Mesothelial cell of epicardium (in vitro differentiated cells): ENCODE results near the gene CDH4. TPM values are rescaled to one million over a fixed set of nuclear protein-coding genes. Genes with fewer than 3 reads are reported as not detected.

Experiments used
- DNase-seq, 2 experiments: peaks; one replicate each; pipeline ENCODE4 v3.0.0; 2021; ENCODE audit warnings: low spot score in 2 of 2; ENCODE audit not compliant: unreplicated experiment in 2 of 2
- H3K27ac Mint-ChIP-seq: 2 replicates; pipeline ENCODE4 v1.8.0; 2021; ENCODE audit warnings: mixed read lengths
- H3K27me3 Mint-ChIP-seq: 2 replicates; pipeline ENCODE4 v1.8.0; 2021; ENCODE audit warnings: low read depth, mixed read lengths
- H3K36me3 Mint-ChIP-seq: 2 replicates; pipeline ENCODE4 v1.8.0; 2021; ENCODE audit warnings: mixed read lengths
- H3K4me1 Mint-ChIP-seq: 2 replicates; pipeline ENCODE4 v1.8.0; 2021; ENCODE audit warnings: mixed read lengths
- H3K4me3 Mint-ChIP-seq: 2 replicates; pipeline ENCODE4 v1.8.0; 2021; ENCODE audit warnings: mild to moderate bottlenecking, moderate library complexity, mixed read lengths
- H3K9me3 Mint-ChIP-seq: 2 replicates; pipeline ENCODE4 v1.8.0; 2021; ENCODE audit warnings: mixed read lengths
- CTCF ChIP-seq: fragments of 200-600 bp; sonication (generic); IDR thresholded peaks from one replicate; pipeline ENCODE4 v1.5.0; 2021; ENCODE audit warnings: antibody characterized with exemption; ENCODE audit not compliant: unreplicated experiment
- total RNA-seq: library from RNA; stranded (reverse); gene quantifications from 3 replicates; pipeline ENCODE4 v1.2.1, GENCODE V29; 2021

The CDH4 gene
- total RNA-seq, 1 donor from 2014 or later = 1.1 TPM

GRCh38 chr20:61434341-61434781, 182.3 kb downstream of the CDH4 start:
- DNase-seq = no peak
- Mint-ChIP-seq H3K4me3 (no peak overlapping the region), H3K4me1 (peaks cover 34% of the 10 kb centered on the region), H3K9me3 (no peaks in the 10 kb centered on the region), H3K27me3 (peaks cover 64% of the 10 kb centered on the region), H3K27ac (no peak overlapping the region), H3K36me3 (no peaks in the 10 kb centered on the region)
- no peak for TF ChIP-seq CTCF

- no peaks in the 10 kb centered on the region for H3K9me3 Mint-ChIP-seq
- DNase-seq = no peak
- H3K4me3 Mint-ChIP-seq = no peak overlapping the region
- no peak for TF ChIP-seq CTCF
- peaks cover 34% of the 10 kb centered on the region for H3K4me1 Mint-ChIP-seq
- no peak overlapping the region for H3K27ac Mint-ChIP-seq
- H3K27me3 Mint-ChIP-seq = peaks cover 59% of the 10 kb centered on the region
- H3K36me3 Mint-ChIP-seq = no peaks in the 10 kb centered on the region
Observed at GRCh38 chr20:61435184-61435822, 183.2 kb downstream of the CDH4 start.

GRCh38 chr20:61435823-61436220, 183.8 kb downstream of the CDH4 start:
- Mint-ChIP-seq H3K4me1 (peaks cover 34% of the 10 kb centered on the region), H3K4me3 (no peak overlapping the region), H3K36me3 (no peaks in the 10 kb centered on the region), H3K9me3 (no peaks in the 10 kb centered on the region), H3K27ac (no peak overlapping the region), H3K27me3 (peaks cover 58% of the 10 kb centered on the region)
- no peak for DNase-seq
- TF ChIP-seq CTCF = no peak

- no peak overlapping the region for H3K4me3 Mint-ChIP-seq
- no peak for TF ChIP-seq CTCF
- H3K27me3 Mint-ChIP-seq = peaks cover 57% of the 10 kb centered on the region
Observed at GRCh38 chr20:61436283-61436666, 184.2 kb downstream of the CDH4 start.

GRCh38 chr20:61436667-61437279, 184.7 kb downstream of the CDH4 start:
- H3K27ac Mint-ChIP-seq = no peak overlapping the region
- H3K4me1 Mint-ChIP-seq = peaks cover 34% of the 10 kb centered on the region
- H3K4me3 Mint-ChIP-seq = no peak overlapping the region
- H3K27me3 Mint-ChIP-seq = peaks cover 52% of the 10 kb centered on the region
- no peaks in the 10 kb centered on the region for H3K36me3 Mint-ChIP-seq
- DNase-seq = no peak
- no peaks in the 10 kb centered on the region for H3K9me3 Mint-ChIP-seq
- TF ChIP-seq CTCF = no peak

More at GRCh38 chr20:61436283-61436666, 184.2 kb downstream of the CDH4 start:
- Mint-ChIP-seq H3K9me3 (no peaks in the 10 kb centered on the region), H3K27ac (no peak overlapping the region), H3K4me1 (peaks cover 34% of the 10 kb centered on the region), H3K36me3 (no peaks in the 10 kb centered on the region)
- DNase-seq = no peak
